ENCODE data around the gene NRM. TPM values are rescaled to one million over a fixed set of nuclear protein-coding genes. Genes with fewer than 3 reads are reported as not detected.

Gene NRM
- total and polyA plus RNA-seq, 9 donors = 3.4 to 23.2 (median 15.3) TPM

- Histone ChIP-seq H3K36me3 (no peaks in the 10 kb centered on the region), H3K9me3 (no peaks in the 10 kb centered on the region), H3K4me3 (peak overlapping the region; percentile 82), H3K27me3 (no peaks in the 10 kb centered on the region), H3K4me1 (ENCODE audit: insufficient read depth) (no peaks in the 10 kb centered on the region), H3K27ac (peak overlapping the region; percentile 36 to 81)
- TF ChIP-seq, protein P1, sequence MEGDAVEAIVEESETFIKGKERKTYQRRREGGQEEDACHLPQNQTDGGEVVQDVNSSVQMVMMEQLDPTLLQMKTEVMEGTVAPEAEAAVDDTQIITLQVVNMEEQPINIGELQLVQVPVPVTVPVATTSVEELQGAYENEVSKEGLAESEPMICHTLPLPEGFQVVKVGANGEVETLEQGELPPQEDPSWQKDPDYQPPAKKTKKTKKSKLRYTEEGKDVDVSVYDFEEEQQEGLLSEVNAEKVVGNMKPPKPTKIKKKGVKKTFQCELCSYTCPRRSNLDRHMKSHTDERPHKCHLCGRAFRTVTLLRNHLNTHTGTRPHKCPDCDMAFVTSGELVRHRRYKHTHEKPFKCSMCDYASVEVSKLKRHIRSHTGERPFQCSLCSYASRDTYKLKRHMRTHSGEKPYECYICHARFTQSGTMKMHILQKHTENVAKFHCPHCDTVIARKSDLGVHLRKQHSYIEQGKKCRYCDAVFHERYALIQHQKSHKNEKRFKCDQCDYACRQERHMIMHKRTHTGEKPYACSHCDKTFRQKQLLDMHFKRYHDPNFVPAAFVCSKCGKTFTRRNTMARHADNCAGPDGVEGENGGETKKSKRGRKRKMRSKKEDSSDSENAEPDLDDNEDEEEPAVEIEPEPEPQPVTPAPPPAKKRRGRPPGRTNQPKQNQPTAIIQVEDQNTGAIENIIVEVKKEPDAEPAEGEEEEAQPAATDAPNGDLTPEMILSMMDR (IDR thresholded peaks at IDR 0.05) = no peak
- TF ChIP-seq EP300 (IDR thresholded peaks at IDR 0.05) = no peak
- no peak for TF ChIP-seq POLR2A (IDR thresholded peaks at IDR 0.05)
- intact Hi-C loops (cut with DNase I) = no loop called here
- peak; percentile 61 to 80 (median 71) for DNase-seq
- WGBS, 3 donors = 0 to 1% (median 0%) methylated on average over 34 to 78 of the region's 78 CpGs
Observed at GRCh38 chr6:30647242-30648116, 43.3 kb downstream of the NRM start.

GRCh38 chr6:30646450-30647241 lies 44.1 kb downstream of the NRM start, which contains the start of gene C6orf136:
C6orf136 (plus strand) TSS chr6:30647133; CDS start chr6:30647232, 99 bp downstream.
- peak; percentile 93 to 96 (median 93) for DNase-seq
- 11 to 14% (median 11%) methylated on average over 33 to 37 of the region's 37 CpGs for WGBS, 3 donors
- no peaks in the 10 kb centered on the region for H3K9me3 ChIP-seq
- no peaks in the 10 kb centered on the region for H3K27me3 ChIP-seq
- H3K4me3 ChIP-seq = peak within 1 kb of the TSS; percentile 82
- H3K4me1 ChIP-seq (ENCODE audit: insufficient read depth) = no peaks in the 10 kb centered on the region
- peak within 1 kb of the TSS; percentile 36 to 81 for H3K27ac ChIP-seq
- H3K36me3 ChIP-seq = no peaks in the 10 kb centered on the region
- intact Hi-C loops (cut with DNase I) = no loop called here
- TF ChIP-seq, protein P1 (IDR thresholded peaks at IDR 0.05) = no peak
- TF ChIP-seq EP300 (IDR thresholded peaks at IDR 0.05) = no peak
- TF ChIP-seq POLR2A (IDR thresholded peaks at IDR 0.05) = no peak

- no peaks in the 10 kb centered on the region for H3K27me3 ChIP-seq
- 42 to 70% (median 58%) methylated on average over 1 of the region's 1 CpG for WGBS, 3 donors
- no peaks in the 10 kb centered on the region for H3K36me3 ChIP-seq
- intact Hi-C loops (cut with DNase I) = no loop called here
- H3K4me3 ChIP-seq = no peak overlapping the region
- H3K9me3 ChIP-seq = no peaks in the 10 kb centered on the region
- H3K27ac ChIP-seq = no peak overlapping the region
- TF ChIP-seq POLR2A (IDR thresholded peaks at IDR 0.05) (no peak), EP300 (IDR thresholded peaks at IDR 0.05) (no peak)
- TF ChIP-seq, protein P1 (IDR thresholded peaks at IDR 0.05) = no peak
- no peak for DNase-seq
- no peaks in the 10 kb centered on the region for H3K4me1 ChIP-seq (ENCODE audit: insufficient read depth)
Observed at GRCh38 chr6:30645989-30646388, 44.8 kb downstream of the NRM start.

DNA sequence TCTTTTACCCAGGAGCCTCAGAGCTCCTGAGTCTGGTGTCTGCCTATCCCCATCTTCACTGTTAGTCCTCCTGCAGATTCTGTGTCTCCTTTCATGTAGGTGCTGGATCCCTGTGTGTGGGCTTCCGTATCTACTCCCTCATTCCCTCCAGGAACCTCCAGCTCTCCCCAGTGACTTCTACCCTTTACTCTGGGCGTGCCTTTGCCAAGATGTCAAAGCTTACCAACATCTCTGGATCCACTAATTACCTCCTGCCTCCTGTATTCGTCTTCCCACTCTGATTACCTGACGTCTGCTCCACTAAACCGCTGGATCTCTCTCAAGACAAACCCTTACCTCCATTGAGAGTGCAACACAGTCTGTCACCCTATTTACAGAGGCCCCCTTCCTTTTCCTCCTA lies 46.0 kb downstream of the NRM start:
- H3K27me3 ChIP-seq = no peaks in the 10 kb centered on the region
- H3K4me1 ChIP-seq (ENCODE audit: insufficient read depth) = no peaks in the 10 kb centered on the region
- H3K27ac ChIP-seq = no peak overlapping the region
- TF ChIP-seq EP300 (IDR thresholded peaks at IDR 0.05) = no peak
- no peak for TF ChIP-seq POLR2A (IDR thresholded peaks at IDR 0.05)
- TF ChIP-seq, protein P1 (IDR thresholded peaks at IDR 0.05) = no peak
- intact Hi-C loops (cut with DNase I) = no loop called here
- no peaks in the 10 kb centered on the region for H3K36me3 ChIP-seq
- H3K4me3 ChIP-seq = no peak overlapping the region
- WGBS, 3 donors = 72 to 80% (median 77%) methylated on average over 5 of the region's 5 CpGs
- no peaks in the 10 kb centered on the region for H3K9me3 ChIP-seq
- DNase-seq = no peak
